Articular chondrocyte of knee joint (primary cell): ENCODE results near the gene SNAP25. TPM values are rescaled to one million over a fixed set of nuclear protein-coding genes. Genes with fewer than 3 reads are reported as not detected.

Experiments
- small RNA-seq: library from RNA; depleted of rRNA; stranded (forward); fragments of <200 nt; gene quantifications from one replicate; pipeline ENCODE3, GENCODE V24; 2012
- total RNA-seq: library from RNA; depleted of rRNA; stranded (reverse); fragments of >200 nt; gene quantifications from 2 replicates; pipeline ENCODE4 v1.2.3, GENCODE V29; 2012

The SNAP25 gene
- total RNA-seq: not detected in 2 replicates

GRCh38 chr20:10218536-10219451 is at the start of gene SNAP25:
Gene SNAP25, plus strand, starts transcription at chr20:10218830. Its CDS starts 56,662 bp downstream, at chr20:10275492.

Small RNAs within 50 kb of the gene (small RNA-seq; reads per million reads assigned to genes)
- not detected for gene HIGD1AP15

Other genes starting within 250 kb of the SNAP25 start
- gene ANKEF1, start 183.8 kb upstream of the SNAP25 start, total RNA-seq: 1.4 and 1.9 TPM in 2 replicates
- gene MKKS, start 215.4 kb downstream of the SNAP25 start, total RNA-seq: 7.6 and 11.8 TPM in 2 replicates
- gene SLX4IP, start 216.5 kb downstream of the SNAP25 start, total RNA-seq: 6.4 and 9.2 TPM in 2 replicates